Gastroesophageal sphincter (tissue), 3 donors: Measurements from ENCODE around the gene GNAI1.

Experiments used
- EP300 ChIP-seq: sonication (generic); formaldehyde crosslinking; IDR thresholded peaks from one replicate; pipeline ENCODE4 v1.6.1; 2017; ENCODE audit warnings: antibody characterized with exemption, mild to moderate bottlenecking
- POLR2AphosphoS5 ChIP-seq: sonication (generic); formaldehyde crosslinking; IDR thresholded peaks from one replicate; pipeline ENCODE4 v1.6.1; 2017; ENCODE audit warnings: antibody characterized with exemption
- TF ChIP-seq, protein P1 (sequence below), 4 experiments: fragments of 200-600 bp in 2 of 4; fragments of 450-650 bp in 2 of 4; sonication (generic) in 1 of 4; IDR thresholded peaks; one replicate each; pipeline ENCODE4 v1.5.1; 2017 to 2019; ENCODE audit warnings: antibody characterized with exemption in 4 of 4, mild to moderate bottlenecking in 2 of 4, moderate library complexity in 2 of 4

DNA sequence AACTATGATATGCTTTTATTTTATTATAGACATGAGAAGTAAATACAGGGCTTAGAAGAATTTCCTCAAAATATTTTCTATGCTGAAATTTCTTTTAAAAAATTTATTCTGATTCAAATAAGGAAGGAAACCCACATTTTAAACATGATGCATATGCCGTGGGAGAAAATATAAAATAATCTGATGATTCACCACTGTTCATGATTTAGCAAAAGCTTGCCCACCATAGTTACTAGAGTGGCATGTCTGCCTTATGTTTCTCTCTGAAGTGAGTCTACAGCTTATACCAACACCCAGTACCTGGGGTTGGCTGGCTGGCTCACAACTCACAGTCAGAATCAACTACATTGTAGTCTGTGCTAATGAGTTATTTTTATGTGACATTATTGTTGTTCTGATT, 102.0 kb downstream of the GNAI1 start:
- TF ChIP-seq, protein P1, sequence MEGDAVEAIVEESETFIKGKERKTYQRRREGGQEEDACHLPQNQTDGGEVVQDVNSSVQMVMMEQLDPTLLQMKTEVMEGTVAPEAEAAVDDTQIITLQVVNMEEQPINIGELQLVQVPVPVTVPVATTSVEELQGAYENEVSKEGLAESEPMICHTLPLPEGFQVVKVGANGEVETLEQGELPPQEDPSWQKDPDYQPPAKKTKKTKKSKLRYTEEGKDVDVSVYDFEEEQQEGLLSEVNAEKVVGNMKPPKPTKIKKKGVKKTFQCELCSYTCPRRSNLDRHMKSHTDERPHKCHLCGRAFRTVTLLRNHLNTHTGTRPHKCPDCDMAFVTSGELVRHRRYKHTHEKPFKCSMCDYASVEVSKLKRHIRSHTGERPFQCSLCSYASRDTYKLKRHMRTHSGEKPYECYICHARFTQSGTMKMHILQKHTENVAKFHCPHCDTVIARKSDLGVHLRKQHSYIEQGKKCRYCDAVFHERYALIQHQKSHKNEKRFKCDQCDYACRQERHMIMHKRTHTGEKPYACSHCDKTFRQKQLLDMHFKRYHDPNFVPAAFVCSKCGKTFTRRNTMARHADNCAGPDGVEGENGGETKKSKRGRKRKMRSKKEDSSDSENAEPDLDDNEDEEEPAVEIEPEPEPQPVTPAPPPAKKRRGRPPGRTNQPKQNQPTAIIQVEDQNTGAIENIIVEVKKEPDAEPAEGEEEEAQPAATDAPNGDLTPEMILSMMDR (IDR thresholded peaks at IDR 0.05): no peak
- no peak for TF ChIP-seq POLR2AphosphoS5
- TF ChIP-seq EP300: no peak
